Stimulated activated naive CD8-positive, alpha-beta T cell treated with anti-CD3 and anti-CD28 coated beads, Interleukin-15, Interleukin-2, amounts not matched to agents 100 ng/mL and 50 ng/mL, for 24 hours (primary cell): ENCODE measurements around the gene PLCL2.

Experiments used
- H3K27ac Mint-ChIP-seq: one replicate; pipeline ENCODE4 v1.8.0; 2021; ENCODE audit warnings: mild to moderate bottlenecking, mixed read lengths
- H3K27me3 Mint-ChIP-seq: one replicate; pipeline ENCODE4 v1.8.0; 2021; ENCODE audit warnings: mixed read lengths
- H3K36me3 Mint-ChIP-seq: one replicate; pipeline ENCODE4 v1.8.0; 2021; ENCODE audit warnings: low read depth, mixed read lengths
- H3K4me1 Mint-ChIP-seq: one replicate; pipeline ENCODE4 v1.8.0; 2021; ENCODE audit warnings: low read depth, mixed read lengths
- H3K4me3 Mint-ChIP-seq: one replicate; pipeline ENCODE4 v1.8.0; 2021; ENCODE audit warnings: mild to moderate bottlenecking, mixed read lengths
- H3K9me3 Mint-ChIP-seq: one replicate; pipeline ENCODE4 v1.8.0; 2021; ENCODE audit warnings: mixed read lengths

The PLCL2 gene

GRCh38 chr3:17050506-17050905, 165.8 kb downstream of the PLCL2 start:
- peaks cover 29% of the 10 kb centered on the region for H3K9me3 Mint-ChIP-seq
- H3K27ac Mint-ChIP-seq = no peak overlapping the region
- peaks cover 84% of the 10 kb centered on the region for H3K36me3 Mint-ChIP-seq

GRCh38 chr3:17052363-17052762, 167.6 kb downstream of the PLCL2 start:
- H3K9me3 Mint-ChIP-seq = peaks cover 29% of the 10 kb centered on the region
- H3K4me1 Mint-ChIP-seq = peaks cover 29% of the 10 kb centered on the region
- H3K36me3 Mint-ChIP-seq = peaks cover 68% of the 10 kb centered on the region
- no peaks in the 10 kb centered on the region for H3K27me3 Mint-ChIP-seq
- no peak overlapping the region for H3K27ac Mint-ChIP-seq
- no peak overlapping the region for H3K4me3 Mint-ChIP-seq

More at GRCh38 chr3:17050506-17050905, 165.8 kb downstream of the PLCL2 start:
- H3K4me3 Mint-ChIP-seq = no peak overlapping the region
- peaks cover 41% of the 10 kb centered on the region for H3K4me1 Mint-ChIP-seq
- no peaks in the 10 kb centered on the region for H3K27me3 Mint-ChIP-seq

GRCh38 chr3:17054301-17054981, 169.7 kb downstream of the PLCL2 start:
- H3K4me3 Mint-ChIP-seq = no peak overlapping the region
- peaks cover 53% of the 10 kb centered on the region for H3K36me3 Mint-ChIP-seq
- H3K4me1 Mint-ChIP-seq = peaks cover 22% of the 10 kb centered on the region
- H3K27ac Mint-ChIP-seq = peak overlapping the region; percentile 66
- peaks cover 22% of the 10 kb centered on the region for H3K9me3 Mint-ChIP-seq
- H3K27me3 Mint-ChIP-seq = no peaks in the 10 kb centered on the region

GRCh38 chr3:17054982-17055343, 170.2 kb downstream of the PLCL2 start:
- H3K27me3 Mint-ChIP-seq = no peaks in the 10 kb centered on the region
- H3K27ac Mint-ChIP-seq = peak overlapping the region; percentile 20
- H3K9me3 Mint-ChIP-seq = peaks cover 22% of the 10 kb centered on the region
- H3K36me3 Mint-ChIP-seq = peaks cover 47% of the 10 kb centered on the region
- peaks cover 22% of the 10 kb centered on the region for H3K4me1 Mint-ChIP-seq
- no peak overlapping the region for H3K4me3 Mint-ChIP-seq

GRCh38 chr3:17055374-17056276, 170.9 kb downstream of the PLCL2 start:
- no peak overlapping the region for H3K27ac Mint-ChIP-seq
- H3K36me3 Mint-ChIP-seq = peaks cover 41% of the 10 kb centered on the region
- H3K4me3 Mint-ChIP-seq = no peak overlapping the region
- H3K9me3 Mint-ChIP-seq = peaks cover 20% of the 10 kb centered on the region
- no peaks in the 10 kb centered on the region for H3K27me3 Mint-ChIP-seq
- H3K4me1 Mint-ChIP-seq = peaks cover 22% of the 10 kb centered on the region

DNA sequence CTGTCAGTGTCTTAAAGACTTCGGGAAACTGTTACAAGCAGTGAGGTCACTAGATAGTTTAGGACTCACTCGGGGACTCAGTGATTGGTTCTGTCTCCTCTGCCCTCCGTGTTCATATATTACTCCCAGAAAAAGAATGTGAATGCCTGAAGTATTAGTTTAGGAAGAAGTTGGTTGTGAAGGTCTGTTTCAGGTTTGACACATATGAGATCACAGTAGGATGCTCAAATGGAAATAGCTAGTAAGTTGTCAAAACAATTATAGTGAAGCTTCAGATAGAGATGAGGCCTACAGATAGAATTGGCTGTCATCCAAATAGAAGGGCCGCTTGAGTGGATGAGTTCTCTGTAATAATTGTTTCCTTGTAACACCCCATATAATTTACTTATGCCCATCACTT, 172.6 kb downstream of the PLCL2 start:
- no peak overlapping the region for H3K27ac Mint-ChIP-seq
- no peaks in the 10 kb centered on the region for H3K27me3 Mint-ChIP-seq
- H3K4me3 Mint-ChIP-seq = no peak overlapping the region
- H3K9me3 Mint-ChIP-seq = peaks cover 9% of the 10 kb centered on the region
- H3K4me1 Mint-ChIP-seq = peaks cover 17% of the 10 kb centered on the region
- H3K36me3 Mint-ChIP-seq = peaks cover 34% of the 10 kb centered on the region

- Mint-ChIP-seq H3K4me3 (no peak overlapping the region), H3K9me3 (no peaks in the 10 kb centered on the region), H3K27me3 (no peaks in the 10 kb centered on the region), H3K4me1 (peaks cover 16% of the 10 kb centered on the region), H3K36me3 (peaks cover 27% of the 10 kb centered on the region), H3K27ac (no peak overlapping the region)
These were observed 175.3 kb downstream of the PLCL2 start for GRCh38 chr3:17059989-17060550.

GRCh38 chr3:17061005-17061404, 176.2 kb downstream of the PLCL2 start:
- Mint-ChIP-seq H3K27ac (no peak overlapping the region), H3K4me1 (peaks cover 12% of the 10 kb centered on the region), H3K9me3 (no peaks in the 10 kb centered on the region), H3K27me3 (no peaks in the 10 kb centered on the region), H3K36me3 (peaks cover 36% of the 10 kb centered on the region), H3K4me3 (no peak overlapping the region)

DNA sequence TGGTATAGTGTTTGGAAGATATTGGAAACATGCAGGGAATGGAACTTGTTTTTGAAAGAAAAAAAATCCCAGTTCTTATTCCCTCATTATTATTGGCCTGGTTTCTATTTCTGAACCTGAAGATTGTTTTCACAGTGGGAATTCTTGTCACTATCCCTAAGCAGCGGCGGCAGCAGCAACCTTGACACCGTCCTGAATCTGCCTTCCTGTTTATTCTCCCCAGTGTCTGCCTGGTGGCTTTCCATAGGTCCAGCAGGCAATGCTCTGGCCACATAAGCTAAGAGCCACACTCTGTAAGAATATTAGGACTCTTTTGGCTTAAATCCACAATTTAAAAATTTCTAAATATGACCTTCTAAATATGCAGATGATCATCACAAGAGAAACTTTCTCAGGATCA, 178.0 kb downstream of the PLCL2 start:
- no peak overlapping the region for H3K27ac Mint-ChIP-seq
- H3K4me1 Mint-ChIP-seq = peaks cover 12% of the 10 kb centered on the region
- H3K9me3 Mint-ChIP-seq = no peaks in the 10 kb centered on the region
- no peak overlapping the region for H3K4me3 Mint-ChIP-seq
- H3K27me3 Mint-ChIP-seq = no peaks in the 10 kb centered on the region
- H3K36me3 Mint-ChIP-seq = peaks cover 45% of the 10 kb centered on the region

GRCh38 chr3:17063596-17063995, 178.8 kb downstream of the PLCL2 start:
- Mint-ChIP-seq H3K27me3 (no peaks in the 10 kb centered on the region), H3K36me3 (peaks cover 50% of the 10 kb centered on the region), H3K4me3 (no peak overlapping the region), H3K27ac (peak overlapping the region; percentile 51), H3K9me3 (no peaks in the 10 kb centered on the region), H3K4me1 (peaks cover 12% of the 10 kb centered on the region)

DNA sequence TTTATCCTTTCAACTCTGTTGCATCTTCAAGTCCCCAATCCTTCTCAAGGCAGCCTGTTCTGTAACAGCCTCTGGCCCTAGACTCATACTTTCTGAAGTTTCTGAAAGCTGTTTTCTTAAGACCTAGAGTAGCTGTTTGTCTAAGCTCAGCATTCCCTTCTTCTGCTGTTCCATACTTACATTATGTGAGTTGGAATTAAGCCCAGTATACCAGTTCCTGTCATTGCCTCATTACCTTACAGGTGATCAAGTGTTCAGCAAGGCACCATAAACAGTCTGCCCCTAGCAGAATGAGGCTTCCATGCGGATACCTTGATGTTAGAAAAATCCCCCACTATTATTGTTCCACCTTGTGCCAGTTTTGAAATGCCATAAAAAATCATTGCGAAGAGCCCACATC, 180.6 kb downstream of the PLCL2 start:
- Mint-ChIP-seq H3K27me3 (no peaks in the 10 kb centered on the region), H3K4me3 (no peak overlapping the region), H3K36me3 (peaks cover 61% of the 10 kb centered on the region), H3K4me1 (peaks cover 14% of the 10 kb centered on the region), H3K9me3 (no peaks in the 10 kb centered on the region), H3K27ac (no peak overlapping the region)

DNA sequence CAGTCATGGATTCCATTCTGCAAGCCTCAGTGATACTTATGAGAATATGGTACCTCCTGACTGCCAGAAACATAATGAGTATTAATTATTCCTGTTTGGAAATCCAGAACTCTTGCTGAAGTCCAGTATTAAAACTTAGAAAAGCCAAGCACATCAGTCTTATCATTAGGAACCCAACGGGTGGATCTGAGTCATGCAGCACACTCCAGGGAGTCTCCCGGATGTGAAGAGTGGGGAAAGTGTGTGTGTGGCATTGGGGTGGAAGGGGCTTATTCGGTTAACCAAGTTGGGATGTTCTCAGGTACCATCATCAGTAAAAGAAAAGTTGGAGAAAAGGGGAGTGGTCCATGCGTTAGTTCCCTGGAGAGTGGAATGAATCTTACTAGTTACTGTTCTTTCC, 181.1 kb downstream of the PLCL2 start:
- Mint-ChIP-seq H3K27ac (no peak overlapping the region), H3K4me3 (no peak overlapping the region), H3K27me3 (no peaks in the 10 kb centered on the region), H3K4me1 (peaks cover 17% of the 10 kb centered on the region), H3K9me3 (no peaks in the 10 kb centered on the region), H3K36me3 (peaks cover 65% of the 10 kb centered on the region)

GRCh38 chr3:17069754-17070153, 185.0 kb downstream of the PLCL2 start:
- no peak overlapping the region for H3K27ac Mint-ChIP-seq
- H3K4me1 Mint-ChIP-seq = peaks cover 21% of the 10 kb centered on the region
- H3K36me3 Mint-ChIP-seq = peaks cover 54% of the 10 kb centered on the region
- H3K4me3 Mint-ChIP-seq = no peak overlapping the region
- no peaks in the 10 kb centered on the region for H3K9me3 Mint-ChIP-seq
- H3K27me3 Mint-ChIP-seq = no peaks in the 10 kb centered on the region

DNA sequence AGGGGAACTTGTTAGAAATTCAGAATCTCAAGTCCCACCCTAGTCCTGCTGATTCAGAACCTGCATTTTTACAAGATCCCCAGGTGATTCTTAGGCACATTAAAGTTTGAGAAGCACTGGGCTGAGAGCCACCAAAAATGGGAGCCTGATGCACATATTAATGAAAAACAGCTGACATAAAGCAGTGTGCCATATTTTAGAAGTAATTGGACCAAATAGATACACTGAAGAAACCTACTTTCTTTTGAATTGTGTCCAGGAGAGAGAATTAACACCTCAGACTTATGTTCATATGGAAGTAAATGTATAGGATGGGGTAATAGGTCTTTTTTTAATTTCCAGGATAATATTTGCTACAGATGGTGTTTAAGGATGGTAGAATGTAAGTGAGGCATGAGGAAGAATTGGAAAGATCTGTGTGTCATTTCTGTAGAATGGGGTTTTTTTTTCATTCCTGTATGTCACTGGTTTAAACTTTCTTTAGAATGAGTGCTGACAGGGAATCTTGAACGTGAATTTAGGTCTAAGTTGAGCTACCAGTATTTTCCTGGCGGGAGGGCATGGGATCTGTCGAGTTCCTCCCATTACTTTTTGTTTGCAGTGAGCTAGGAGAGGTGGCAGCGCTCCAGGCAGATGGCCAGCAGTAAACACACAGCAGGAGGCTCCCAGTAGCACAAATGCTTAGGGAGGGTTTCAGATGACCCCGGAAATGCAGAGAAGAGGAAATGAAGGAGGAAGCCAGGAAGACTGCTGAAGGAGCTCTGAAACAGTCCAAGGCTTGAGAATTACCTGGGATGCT, 185.6 kb downstream of the PLCL2 start:
- Mint-ChIP-seq H3K4me3 (no peak overlapping the region), H3K36me3 (peaks cover 57% of the 10 kb centered on the region), H3K4me1 (peaks cover 25% of the 10 kb centered on the region)

More for the DNA sequence above, 185.6 kb downstream of the PLCL2 start:
- Mint-ChIP-seq H3K9me3 (no peaks in the 10 kb centered on the region), H3K27ac (no peak overlapping the region), H3K27me3 (no peaks in the 10 kb centered on the region)
